ENCODE data around the gene HIC1.
"Not testable (repeated sequence)": the region's sequence is repeated elsewhere in the genome, so short reads cannot be mapped to it uniquely, and the experiment has no call there.

The HIC1 gene

GRCh38 chr17:2054512-2055291 is at the start of gene HIC1:
Gene HIC1 (plus strand): TSS chr17:2055103. CDS start chr17:2056691, 1,588 bp downstream.
- DNase-seq (ENCODE audit: low read depth), result no peak

- DNase-seq (ENCODE audit: low read depth), result no peak
Observed at GRCh38 chr17:2008332-2009126, 46.4 kb upstream of the HIC1 start.

- DNase-seq (ENCODE audit: low read depth), result no peak
Observed at GRCh38 chr17:2009737-2010136, 45.2 kb upstream of the HIC1 start.

- DNase-seq (ENCODE audit: low read depth), result no peak
Observed at GRCh38 chr17:2011411-2012371, 43.2 kb upstream of the HIC1 start.

- no peak for DNase-seq (ENCODE audit: low read depth)
Observed at GRCh38 chr17:2012499-2012898, 42.4 kb upstream of the HIC1 start.

GRCh38 chr17:2013220-2013993 is 41.5 kb upstream of the HIC1 start:
- not testable (repeated sequence) for DNase-seq (ENCODE audit: low read depth)

- DNase-seq (ENCODE audit: low read depth), result no peak
Observed at GRCh38 chr17:2013994-2014317, 40.9 kb upstream of the HIC1 start.

GRCh38 chr17:2015314-2015713 is 39.6 kb upstream of the HIC1 start:
- DNase-seq (ENCODE audit: low read depth), result no peak

- DNase-seq (ENCODE audit: low read depth), result no peak
Observed at GRCh38 chr17:2016494-2016893, 38.4 kb upstream of the HIC1 start.

- no peak for DNase-seq (ENCODE audit: low read depth)
Observed at GRCh38 chr17:2017274-2017941, 37.5 kb upstream of the HIC1 start.

- DNase-seq (ENCODE audit: low read depth), result no peak
Observed at GRCh38 chr17:2018716-2019510, 36.0 kb upstream of the HIC1 start.

GRCh38 chr17:2019723-2020122 is 35.2 kb upstream of the HIC1 start:
- no peak for DNase-seq (ENCODE audit: low read depth)

GRCh38 chr17:2020721-2021120 is 34.2 kb upstream of the HIC1 start:
- no peak for DNase-seq (ENCODE audit: low read depth)

GRCh38 chr17:2022647-2023240 is 32.2 kb upstream of the HIC1 start:
- DNase-seq (ENCODE audit: low read depth), result no peak

- no peak for DNase-seq (ENCODE audit: low read depth)
Observed at GRCh38 chr17:2023256-2023655, 31.6 kb upstream of the HIC1 start.

- no peak for DNase-seq (ENCODE audit: low read depth)
Observed at GRCh38 chr17:2023692-2024571, 31.0 kb upstream of the HIC1 start.

- DNase-seq (ENCODE audit: low read depth), result no peak
Observed at GRCh38 chr17:2024572-2025219, 30.2 kb upstream of the HIC1 start.

GRCh38 chr17:2025220-2025621 is 29.7 kb upstream of the HIC1 start, which contains the start of gene RTN4RL1:
Gene RTN4RL1 (minus strand): TSS chr17:2025334. CDS start chr17:2024865, 469 bp downstream.
- no peak for DNase-seq (ENCODE audit: low read depth)
